Epithelial cell of proximal tubule (primary cell): ENCODE results near the gene PCK1. TPM values are rescaled to one million over a fixed set of nuclear protein-coding genes. Genes with fewer than 3 reads are reported as not detected.
"Not testable (repeated sequence)": the region's sequence is repeated elsewhere in the genome, so short reads cannot be mapped to it uniquely, and the experiment has no call there.

Experiments
- DNase-seq: peaks from one replicate; pipeline ENCODE4 v3.0.0-alpha.2; 2011; ENCODE audit warnings: low read depth
- H3K4me3 ChIP-seq: 2 replicates; pipeline ENCODE4 v1.5.1; 2011; ENCODE audit warnings: low read depth, mild to moderate bottlenecking, low read length
- CTCF ChIP-seq: conservative IDR thresholded peaks from 2 replicates; pipeline ENCODE4 v1.5.1; 2012; ENCODE audit warnings: low read depth, mild to moderate bottlenecking, low read length
- total RNA-seq: library from RNA; depleted of rRNA; stranded (reverse); fragments of >200 nt; gene quantifications from 2 replicates; pipeline ENCODE4 v1.2.3, GENCODE V29; 2015

Gene PCK1
- not detected in 2 replicates for total RNA-seq

GRCh38 chr20:57560554-57561355 is at the start of gene PCK1:
Gene PCK1, plus strand, starts transcription at chr20:57561110. Its CDS starts 302 bp downstream, at chr20:57561412.
- no peak for TF ChIP-seq CTCF
- peak; percentile 89 for DNase-seq

DNA sequence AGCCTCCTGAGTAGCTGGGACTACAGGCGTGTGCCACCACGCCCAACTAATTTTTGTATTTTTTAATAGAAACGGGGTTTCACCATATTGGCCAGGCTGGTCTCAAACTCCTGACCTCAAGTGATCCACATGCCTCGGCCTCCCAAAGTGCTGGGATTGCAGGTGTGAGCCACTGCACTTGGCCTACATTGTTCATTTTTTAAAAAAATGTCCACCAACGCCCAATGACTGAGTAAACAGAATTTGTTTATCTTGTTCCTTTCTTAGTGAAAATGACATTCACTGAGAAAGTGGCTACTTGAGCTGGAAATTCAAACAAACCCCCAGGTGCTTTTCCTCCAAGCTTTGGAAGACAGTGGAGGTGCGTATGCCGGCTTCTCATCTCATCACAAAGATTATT is 49.2 kb upstream of the PCK1 start:
- DNase-seq, H3K4me3 ChIP-seq: not testable (repeated sequence)

More at GRCh38 chr20:57560554-57561355, at the start of gene PCK1:
- H3K4me3 ChIP-seq: peak within 1 kb of the TSS; percentile 16

GRCh38 chr20:57512432-57512831 is 48.5 kb upstream of the PCK1 start:
- no peak for TF ChIP-seq CTCF
- no peak for DNase-seq
- H3K4me3 ChIP-seq: no peak overlapping the region

DNA sequence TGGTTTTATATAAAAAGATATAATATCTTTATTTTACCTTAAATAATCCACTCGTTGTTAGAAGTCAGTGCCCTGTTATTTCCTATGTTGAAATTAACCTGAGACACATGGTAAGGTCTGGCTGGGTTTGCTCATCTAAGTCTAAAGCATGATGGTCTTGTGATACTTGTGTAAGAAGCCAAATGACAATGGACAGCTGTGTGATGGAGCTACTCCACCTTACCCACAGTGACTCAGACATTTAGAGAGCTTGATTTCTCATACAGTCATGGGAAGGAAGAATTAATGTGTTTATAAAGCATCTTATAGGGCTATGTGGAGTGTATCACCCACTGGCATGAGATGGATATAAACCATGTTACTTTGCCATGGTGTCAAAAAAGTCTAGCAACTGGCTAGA is 47.7 kb upstream of the PCK1 start:
- TF ChIP-seq CTCF: no peak
- H3K4me3 ChIP-seq: no peak overlapping the region
- DNase-seq: no peak

DNA sequence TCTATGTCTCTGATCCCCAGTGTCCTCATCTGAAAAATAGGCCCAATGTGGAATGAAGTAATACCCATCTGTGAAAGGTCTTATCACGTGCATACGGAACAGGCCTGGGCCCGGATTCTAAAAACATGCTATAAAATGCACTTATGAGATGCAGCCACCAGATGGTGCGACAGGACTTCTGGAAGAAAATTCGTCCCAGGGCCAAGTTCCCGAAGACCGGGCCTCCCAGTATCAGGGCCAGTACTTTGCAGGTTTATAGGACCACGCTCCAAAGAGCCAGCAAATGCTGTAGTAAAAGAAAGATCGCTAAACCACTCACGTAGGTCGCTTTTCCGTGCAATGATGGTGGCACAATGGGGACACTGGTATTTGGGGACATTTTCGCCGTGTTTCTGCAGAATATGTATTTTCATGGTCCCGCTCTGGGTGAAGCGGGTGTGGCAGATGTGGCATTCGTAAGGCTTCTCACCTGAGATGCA is 46.6 kb upstream of the PCK1 start:
- DNase-seq: no peak

DNA sequence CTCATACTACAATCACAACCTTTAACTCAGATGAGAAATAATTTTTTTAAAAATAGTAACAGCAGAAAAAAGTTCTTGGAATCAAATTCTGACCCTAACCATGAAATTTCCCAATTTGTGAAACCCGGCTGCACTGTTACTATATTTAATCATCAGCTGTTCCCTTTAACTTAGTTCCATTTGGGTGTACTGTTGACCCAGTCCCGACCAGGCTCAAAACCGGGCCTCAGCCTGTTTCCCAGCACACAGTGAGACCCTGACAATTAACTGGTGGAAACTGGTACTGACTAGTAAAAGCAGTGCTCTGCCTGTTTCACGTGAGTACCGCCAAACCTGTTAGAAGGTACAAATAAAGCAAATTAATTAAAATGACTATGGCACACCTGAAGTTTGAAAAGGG is 43.0 kb upstream of the PCK1 start:
- TF ChIP-seq CTCF: no peak
- no peak for DNase-seq

More for the DNA sequence above, 46.6 kb upstream of the PCK1 start:
- peak; percentile 83 for TF ChIP-seq CTCF
- no peak overlapping the region for H3K4me3 ChIP-seq

DNA sequence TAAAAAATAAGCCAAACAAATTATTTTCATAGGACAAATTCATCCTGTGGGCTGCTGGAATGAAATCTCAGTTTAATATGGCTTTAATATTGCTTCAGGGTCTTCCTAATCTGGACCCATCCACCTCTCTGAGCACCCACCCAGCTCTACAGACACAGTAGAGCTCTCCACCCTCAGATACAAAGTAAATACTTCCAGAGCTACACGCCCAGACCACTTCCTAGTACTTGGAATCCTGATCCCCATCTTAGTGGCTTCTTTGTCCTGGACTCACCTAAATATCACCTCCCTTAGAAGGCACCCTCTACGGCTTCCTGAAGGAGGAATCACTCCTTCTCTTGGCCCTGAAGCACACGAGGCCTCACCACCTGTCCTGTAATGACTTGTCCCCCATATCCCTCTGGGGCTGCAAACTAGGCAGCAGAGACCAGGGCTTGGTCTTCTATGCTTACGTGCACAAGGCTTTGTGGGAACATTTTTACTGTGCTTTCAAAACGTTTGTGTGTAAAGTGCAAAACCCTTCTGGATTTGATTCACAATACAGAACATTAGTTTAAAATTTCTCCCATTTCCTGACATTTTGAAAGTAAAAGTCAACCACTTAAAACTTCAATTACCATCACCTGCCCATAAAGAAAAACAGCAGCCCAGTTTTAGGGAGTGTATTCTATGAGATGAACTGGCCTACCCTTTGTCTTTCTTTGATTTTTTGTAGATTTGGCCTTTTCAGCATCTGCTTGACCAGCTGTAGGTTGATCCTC is 38.4 kb upstream of the PCK1 start:
- DNase-seq: no peak
- TF ChIP-seq CTCF: no peak
- no peak overlapping the region for H3K4me3 ChIP-seq

More for the DNA sequence above, 43.0 kb upstream of the PCK1 start:
- no peak overlapping the region for H3K4me3 ChIP-seq
